ENCODE data around the gene PACS2. TPM values are rescaled to one million over a fixed set of nuclear protein-coding genes. Genes with fewer than 3 reads are reported as not detected.
"Not testable (repeated sequence)": the region's sequence is repeated elsewhere in the genome, so short reads cannot be mapped to it uniquely, and the experiment has no call there.

The PACS2 gene
- polyA plus RNA-seq, 3 donors from 2014 or later: 2.0 to 3.3 (median 2.7) TPM

- Mint-ChIP-seq H3K36me3 (peaks cover 0 to 5% (median 5%) of the 10 kb centered on the region in 3 donors), H3K4me3 (no peak overlapping the region), H3K4me1 (no peaks in the 10 kb centered on the region), H3K9me3 (no peaks in the 10 kb centered on the region), H3K27me3 (ENCODE audit: low read depth in 3 of 3) (peaks cover 0 to 5% (median 3%) of the 10 kb centered on the region in 3 donors), H3K27ac (no peak overlapping the region)
- no peak for DNase-seq
Observed at GRCh38 chr14:105357626-105358025, 43.1 kb downstream of the PACS2 start.

- no peak for DNase-seq
- Mint-ChIP-seq H3K4me1 (no peaks in the 10 kb centered on the region), H3K27me3 (ENCODE audit: low read depth in 3 of 3) (peaks cover 0 to 5% (median 3%) of the 10 kb centered on the region in 3 donors), H3K36me3 (peaks cover 0 to 5% (median 5%) of the 10 kb centered on the region in 3 donors), H3K4me3 (no peak overlapping the region), H3K9me3 (no peaks in the 10 kb centered on the region), H3K27ac (no peak overlapping the region)
Observed at GRCh38 chr14:105358140-105358846, 43.7 kb downstream of the PACS2 start.

DNA sequence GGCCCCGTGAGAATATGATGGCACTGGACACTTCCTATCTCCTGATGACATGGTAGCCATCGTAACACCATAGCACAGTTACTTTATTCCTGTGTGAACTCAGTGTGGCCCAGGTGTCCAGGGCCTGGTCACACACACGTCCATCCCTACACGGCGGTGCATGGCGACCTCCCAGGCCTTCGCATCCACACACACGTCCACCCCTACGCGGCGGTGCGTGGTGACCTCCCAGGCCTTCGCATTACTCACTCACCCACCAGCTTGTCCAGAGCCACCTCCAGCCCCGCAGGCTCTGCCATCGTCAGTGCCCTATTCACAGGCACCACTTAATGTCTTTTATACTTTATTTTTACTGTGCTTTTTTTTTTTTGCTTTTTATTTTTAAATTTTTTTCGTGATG, 44.4 kb downstream of the PACS2 start:
- Mint-ChIP-seq H3K4me3 (no peak overlapping the region), H3K9me3 (no peaks in the 10 kb centered on the region), H3K27me3 (ENCODE audit: low read depth in 3 of 3) (peaks cover 0 to 8% (median 6%) of the 10 kb centered on the region in 3 donors), H3K36me3 (peaks cover 0 to 5% (median 5%) of the 10 kb centered on the region in 3 donors), H3K27ac (no peak overlapping the region), H3K4me1 (peaks cover 4% of the 10 kb centered on the region in 2 donors)
- DNase-seq: no peak

- not testable (repeated sequence) for H3K4me1 Mint-ChIP-seq; H3K4me3 Mint-ChIP-seq; DNase-seq; H3K27me3 Mint-ChIP-seq (ENCODE audit: low read depth in 3 of 3); H3K27ac Mint-ChIP-seq; H3K36me3 Mint-ChIP-seq; H3K9me3 Mint-ChIP-seq
Observed at GRCh38 chr14:105361412-105361811, 46.9 kb downstream of the PACS2 start.

DNA sequence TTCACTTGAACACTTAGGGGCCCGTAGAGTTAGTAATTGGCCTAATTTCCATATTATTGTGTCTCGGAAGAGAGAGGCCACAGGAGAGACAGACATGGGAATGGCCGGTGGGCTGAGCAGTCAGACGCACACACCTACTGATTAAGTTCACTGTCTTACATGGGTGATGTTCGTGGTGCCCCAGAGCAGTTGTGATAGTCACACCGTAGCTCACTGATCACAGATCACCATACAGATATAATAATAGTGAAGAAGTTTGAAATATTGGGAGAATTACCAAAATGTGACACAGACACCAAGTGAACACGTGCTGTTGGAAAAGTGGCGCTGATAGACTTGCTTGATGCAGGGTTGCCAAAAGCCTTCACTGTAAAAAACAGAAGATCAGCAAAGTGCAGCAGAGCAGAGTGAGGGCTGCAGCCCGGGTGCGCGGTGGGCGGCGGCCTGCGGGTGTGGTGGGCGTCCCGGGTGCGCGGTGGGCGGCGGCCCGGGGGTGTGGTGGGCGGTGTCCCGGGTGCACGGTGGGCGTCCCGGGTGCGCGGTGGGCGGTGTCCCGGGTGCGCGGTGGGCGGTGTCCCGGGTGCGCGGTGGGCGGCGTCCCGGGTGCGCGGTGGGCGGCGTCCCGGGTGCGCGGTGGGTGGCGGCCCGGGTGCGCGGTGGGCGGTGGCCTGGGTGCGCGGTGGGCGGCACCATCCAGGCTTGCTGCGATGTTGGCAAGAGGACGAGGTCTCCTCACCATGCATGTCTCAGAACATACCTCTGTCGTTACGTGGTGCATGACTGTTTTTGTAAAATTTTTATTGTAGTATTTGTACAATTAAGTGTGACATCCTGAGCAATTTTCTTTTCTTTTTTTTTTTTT, 49.5 kb downstream of the PACS2 start:
- H3K27me3 Mint-ChIP-seq (ENCODE audit: low read depth in 3 of 3): peaks cover 0 to 9% (median 3%) of the 10 kb centered on the region in 3 donors
- peaks cover 0 to 5% (median 5%) of the 10 kb centered on the region in 3 donors for H3K36me3 Mint-ChIP-seq
- peak; percentile 35 to 52 (median 52) for DNase-seq
- peak overlapping the region; percentile 68 to 83 (median 74) for H3K4me3 Mint-ChIP-seq
- peak overlapping the region in 2 of 6 donors; percentile 8 to 56 for H3K27ac Mint-ChIP-seq
- H3K9me3 Mint-ChIP-seq: no peaks in the 10 kb centered on the region
- H3K4me1 Mint-ChIP-seq: peaks cover 5 to 7% of the 10 kb centered on the region in 2 donors

GRCh38 chr14:105365101-105365500, 50.6 kb downstream of the PACS2 start:
- Mint-ChIP-seq H3K27ac (no peak overlapping the region), H3K27me3 (ENCODE audit: low read depth in 3 of 3) (peaks cover 0 to 9% (median 3%) of the 10 kb centered on the region in 3 donors), H3K4me3 (no peak overlapping the region), H3K4me1 (peaks cover 5 to 7% of the 10 kb centered on the region in 2 donors), H3K36me3 (peaks cover 0 to 5% (median 5%) of the 10 kb centered on the region in 3 donors), H3K9me3 (no peaks in the 10 kb centered on the region)
- DNase-seq: no peak

GRCh38 chr14:105365681-105366080, 51.1 kb downstream of the PACS2 start:
- Mint-ChIP-seq H3K9me3 (no peaks in the 10 kb centered on the region), H3K4me1 (peaks cover 7 to 8% of the 10 kb centered on the region in 2 donors), H3K36me3 (peaks cover 0 to 5% (median 4%) of the 10 kb centered on the region in 3 donors), H3K27ac (no peak overlapping the region), H3K4me3 (no peak overlapping the region), H3K27me3 (ENCODE audit: low read depth in 3 of 3) (peaks cover 0 to 9% (median 3%) of the 10 kb centered on the region in 3 donors)
- no peak for DNase-seq

- Mint-ChIP-seq H3K9me3 (no peaks in the 10 kb centered on the region), H3K4me3 (peak overlapping the region in 1 of 5 donors; percentile 33), H3K36me3 (peaks cover 0 to 4% (median 0%) of the 10 kb centered on the region in 3 donors), H3K4me1 (peaks cover 12 to 13% of the 10 kb centered on the region in 2 donors), H3K27ac (no peak overlapping the region), H3K27me3 (ENCODE audit: low read depth in 3 of 3) (peaks cover 0 to 8% (median 2%) of the 10 kb centered on the region in 3 donors)
- no peak for DNase-seq
Observed at GRCh38 chr14:105366386-105367074, 52.0 kb downstream of the PACS2 start.

DNA sequence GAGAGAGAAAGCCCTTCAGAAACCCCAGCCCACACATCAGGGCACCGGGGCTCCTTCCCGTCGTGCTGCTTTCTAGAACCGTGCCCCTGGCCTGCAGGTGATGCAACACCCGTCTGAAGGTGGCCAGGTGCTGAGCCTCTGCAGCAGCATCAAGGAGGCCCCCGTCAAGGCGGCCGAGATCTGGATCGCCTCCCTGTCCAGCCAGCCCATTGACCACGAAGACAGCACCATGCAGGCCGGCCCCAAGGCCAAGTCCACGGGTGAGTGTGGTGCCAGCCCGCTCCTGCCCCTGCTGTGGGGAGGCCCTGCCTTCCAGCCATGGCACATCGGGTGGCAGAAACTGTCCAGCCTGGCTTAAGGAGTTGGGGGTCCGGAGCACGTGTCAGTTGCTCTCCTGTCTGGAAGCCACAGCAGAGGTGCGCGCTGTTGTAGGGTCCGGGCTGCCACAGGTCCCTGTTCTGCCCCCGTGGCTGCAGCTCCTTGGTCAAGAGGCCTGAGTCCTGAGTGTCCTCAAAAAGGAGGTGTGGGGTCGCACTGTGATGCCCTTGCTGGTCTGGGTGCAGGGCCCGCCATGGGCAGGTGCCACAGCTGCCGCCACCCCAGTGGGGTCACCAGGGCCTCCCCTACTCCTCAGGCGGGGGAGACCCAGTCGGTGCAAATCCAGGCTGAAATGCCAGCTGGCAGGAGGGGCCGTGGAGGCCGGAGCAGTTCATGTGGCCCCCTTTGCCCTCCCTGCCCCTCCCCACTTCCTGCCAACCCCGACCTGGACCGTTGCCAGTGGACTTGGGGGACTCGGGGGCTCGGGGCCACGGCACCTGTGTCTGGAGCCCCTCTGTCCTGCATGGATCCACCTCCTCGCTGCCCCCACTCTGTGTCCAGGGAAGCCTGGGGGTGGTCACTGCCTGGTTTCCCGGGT, 52.8 kb downstream of the PACS2 start:
- H3K27ac Mint-ChIP-seq: no peak overlapping the region
- H3K9me3 Mint-ChIP-seq: no peaks in the 10 kb centered on the region
- peaks cover 0 to 4% (median 0%) of the 10 kb centered on the region in 3 donors for H3K36me3 Mint-ChIP-seq
- H3K27me3 Mint-ChIP-seq (ENCODE audit: low read depth in 3 of 3): peaks cover 0 to 8% (median 2%) of the 10 kb centered on the region in 3 donors
- no peak for DNase-seq
- H3K4me1 Mint-ChIP-seq: peaks cover 12 to 13% of the 10 kb centered on the region in 2 donors
- H3K4me3 Mint-ChIP-seq: no peak overlapping the region

DNA sequence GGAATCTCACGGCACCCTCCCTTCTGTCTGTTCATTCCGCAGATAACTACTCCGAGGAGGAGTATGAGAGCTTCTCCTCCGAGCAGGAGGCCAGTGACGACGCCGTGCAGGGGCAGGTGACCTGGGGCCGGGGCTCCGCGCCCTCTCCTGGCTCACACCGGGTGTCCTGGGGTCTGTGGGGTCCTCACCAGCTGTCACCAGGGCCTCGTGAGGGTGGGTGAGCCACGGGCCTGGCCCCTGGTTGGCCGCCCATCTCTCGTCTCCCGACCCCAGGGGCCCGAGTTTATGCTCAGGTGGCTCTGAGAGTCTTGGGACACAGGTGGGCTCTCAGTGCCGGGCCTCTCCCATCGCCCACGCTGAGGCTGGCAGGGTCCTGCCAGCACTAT, 53.5 kb downstream of the PACS2 start:
- peaks cover 0 to 8% (median 2%) of the 10 kb centered on the region in 3 donors for H3K27me3 Mint-ChIP-seq (ENCODE audit: low read depth in 3 of 3)
- DNase-seq: no peak
- H3K4me1 Mint-ChIP-seq: peaks cover 12 to 13% of the 10 kb centered on the region in 2 donors
- no peak overlapping the region for H3K27ac Mint-ChIP-seq
- H3K36me3 Mint-ChIP-seq: peaks cover 0 to 4% (median 0%) of the 10 kb centered on the region in 3 donors
- H3K9me3 Mint-ChIP-seq: no peaks in the 10 kb centered on the region
- H3K4me3 Mint-ChIP-seq: no peak overlapping the region

DNA sequence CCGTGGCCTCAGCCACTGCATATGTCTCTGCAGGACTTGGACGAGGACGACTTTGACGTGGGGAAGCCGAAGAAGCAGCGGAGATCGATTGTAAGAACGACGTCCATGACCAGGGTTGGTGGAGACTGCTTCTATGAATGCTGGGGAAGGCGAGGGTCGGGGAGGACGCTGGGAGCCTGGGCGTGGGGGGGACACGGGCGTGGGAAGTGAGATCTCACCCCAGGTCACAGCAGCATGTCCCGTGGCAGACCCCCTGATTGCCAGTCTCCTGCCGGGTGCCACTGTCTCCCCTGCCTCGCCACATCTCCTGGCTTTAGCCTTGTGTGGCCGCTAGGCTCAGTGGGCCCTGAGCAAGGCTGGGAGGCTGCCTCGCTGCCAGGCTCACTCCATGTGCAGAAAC, 53.9 kb downstream of the PACS2 start:
- peaks cover 12 to 13% of the 10 kb centered on the region in 2 donors for H3K4me1 Mint-ChIP-seq
- no peaks in the 10 kb centered on the region for H3K9me3 Mint-ChIP-seq
- H3K4me3 Mint-ChIP-seq: no peak overlapping the region
- no peak for DNase-seq
- peaks cover 0 to 8% (median 2%) of the 10 kb centered on the region in 3 donors for H3K27me3 Mint-ChIP-seq (ENCODE audit: low read depth in 3 of 3)
- H3K27ac Mint-ChIP-seq: no peak overlapping the region
- H3K36me3 Mint-ChIP-seq: peaks cover 0 to 4% (median 0%) of the 10 kb centered on the region in 3 donors

DNA sequence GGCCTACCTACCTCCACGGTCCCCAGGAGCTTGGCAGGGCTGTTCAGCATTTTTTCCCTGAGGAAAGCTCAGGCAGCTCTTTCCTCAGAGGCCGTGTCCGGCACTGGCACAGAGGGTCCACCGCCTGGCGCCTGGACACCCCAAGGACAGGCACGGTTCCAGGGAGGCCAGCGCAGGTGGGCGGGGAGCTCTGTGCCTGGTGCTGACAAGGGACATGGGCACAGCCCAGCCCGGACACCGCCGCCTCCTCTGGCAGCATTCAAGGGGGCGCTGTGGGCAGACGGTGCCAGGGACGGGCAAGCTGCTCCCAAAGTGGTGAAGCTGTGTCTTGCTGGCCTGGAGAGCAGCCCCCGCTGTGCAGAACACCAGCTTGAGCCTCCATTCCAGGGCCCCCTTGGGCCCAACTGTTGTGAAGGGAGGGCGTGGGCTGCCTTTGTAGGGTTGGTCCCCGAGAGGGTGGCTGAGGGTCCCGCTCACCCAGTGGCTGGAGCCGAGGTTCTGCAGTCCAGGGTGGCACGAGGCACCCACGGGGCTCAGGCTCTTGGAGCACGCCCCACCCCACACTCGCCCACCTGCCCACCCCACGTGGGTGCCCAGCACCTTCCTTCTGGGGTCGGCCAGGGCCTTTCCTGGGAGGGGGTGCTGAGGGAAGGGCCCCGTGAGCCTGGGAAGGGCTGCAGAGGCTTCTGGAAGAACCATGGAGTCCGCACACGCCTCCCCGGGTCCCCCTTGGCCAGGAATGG, 54.5 kb downstream of the PACS2 start:
- peaks cover 0 to 4% (median 0%) of the 10 kb centered on the region in 3 donors for H3K36me3 Mint-ChIP-seq
- H3K4me1 Mint-ChIP-seq: peaks cover 7% of the 10 kb centered on the region in 2 donors
- no peaks in the 10 kb centered on the region for H3K9me3 Mint-ChIP-seq
- no peak overlapping the region for H3K4me3 Mint-ChIP-seq
- H3K27me3 Mint-ChIP-seq (ENCODE audit: low read depth in 3 of 3): peaks cover 0 to 2% (median 0%) of the 10 kb centered on the region in 3 donors
- H3K27ac Mint-ChIP-seq: no peak overlapping the region
- DNase-seq: no peak
